Panc1 (cell line): ENCODE results near the gene MCOLN1. TPM values are rescaled to one million over a fixed set of nuclear protein-coding genes. Genes with fewer than 3 reads are reported as not detected.

Experiments used
- ATAC-seq: fragments of 200-7000 bp; cut with Tn5 transposase; 2 replicates; pipeline ENCODE4 v1.9.1; 2020; ENCODE audit warnings: mild to moderate bottlenecking, moderate library complexity
- BruUV-seq: library from RNA; stranded (reverse); fragments of 400-500 nt; replicated peaks from 2 replicates; lab custom pipeline; 2021; lab: Mats Ljungman, UMichigan
- CTCF ChIA-PET: fragments of 300-600 bp; sonication (Branson Sonifier 250); formaldehyde crosslinking; loops from one replicate; lab custom pipeline; 2022; ENCODE audit warnings: antibody characterized with exemption; lab: Charles Lee
- POLR2A ChIA-PET: fragments of 300-600 bp; sonication (Branson Sonifier 250); formaldehyde crosslinking; loops from one replicate; lab custom pipeline; 2022; ENCODE audit warnings: antibody characterized with exemption; lab: Charles Lee
- DNase-seq: peaks from one replicate; pipeline ENCODE4 v3.0.0-alpha.2; 2010; ENCODE audit warnings: low read depth, low spot score
- H3K27ac ChIP-seq: 2 replicates; pipeline ENCODE4 v1.5.1; 2011; ENCODE audit warnings: mild to moderate bottlenecking, low read length, inconsistent platforms
- H3K27me3 ChIP-seq: fragments of 200-500 bp; sonication (Bioruptor generic); 2 replicates; pipeline ENCODE4 v1.6.0; 2014; ENCODE audit warnings: low read length, inconsistent platforms; ENCODE audit not compliant: control insufficient read depth, insufficient read depth
- H3K36me3 ChIP-seq: fragments of 200-500 bp; sonication (Bioruptor generic); 2 replicates; pipeline ENCODE4 v1.5.1; 2014; ENCODE audit warnings: inconsistent platforms, mild to moderate bottlenecking, low read length, moderate library complexity; ENCODE audit not compliant: control insufficient read depth, insufficient read depth
- H3K4me1 ChIP-seq: 2 replicates; pipeline ENCODE4 v1.5.1; 2011; ENCODE audit warnings: inconsistent platforms, mild to moderate bottlenecking, low read length, moderate library complexity; ENCODE audit not compliant: control insufficient read depth, insufficient read depth
- H3K4me3 ChIP-seq, 2 experiments: 2 replicates each; pipeline ENCODE4 v1.5.1; 2011 to 2012; ENCODE audit warnings: low read depth in 2 of 2, low read length in 2 of 2, mild to moderate bottlenecking in 2 of 2, inconsistent platforms in 1 of 2, moderate library complexity in 1 of 2
- H3K9me3 ChIP-seq: fragments of 200-500 bp; sonication (Bioruptor generic); 2 replicates; pipeline ENCODE4 v1.5.1; 2014; ENCODE audit warnings: low read depth, mild to moderate bottlenecking, inconsistent platforms, low read length, moderate library complexity; ENCODE audit not compliant: control insufficient read depth, insufficient read depth
- POLR2AphosphoS5 ChIP-seq: IDR thresholded peaks from 2 replicates; pipeline ENCODE4 v1.6.1; 2012; ENCODE audit warnings: mild to moderate bottlenecking, low read depth, low read length, moderate library complexity
- SIN3A ChIP-seq: IDR thresholded peaks from 2 replicates; pipeline ENCODE4 v1.6.1; 2012; ENCODE audit warnings: low read depth, mild to moderate bottlenecking, low read length, moderate library complexity, borderline replicate concordance; ENCODE audit not compliant: insufficient read depth
- TCF7L2 ChIP-seq: IDR thresholded peaks from 2 replicates; pipeline ENCODE4 v1.6.1; 2011; ENCODE audit warnings: mild to moderate bottlenecking, low read depth, low read length, inconsistent platforms
- in situ Hi-C: cut with HindIII; loops from 2 replicates; pipeline ENCODE4 v1.10.0; 2016; ENCODE audit warnings: low sequenced_read_pairs, low pct_unique_long_range_greater_than_20kb
- intact Hi-C: fragments of 100-400 bp; cut with micrococcal nuclease; formaldehyde crosslinking; loops from one replicate; pipeline ENCODE4 v1.10.0; 2022; ENCODE audit not compliant: unreplicated experiment
- total RNA-seq: library from RNA; stranded (reverse); gene quantifications from one replicate; pipeline ENCODE4 v1.2.1, GENCODE V29; 2021; ENCODE audit not compliant: unreplicated experiment
- TF ChIP-seq, protein P1 (sequence below), 2 experiments: IDR thresholded peaks; 2 replicates each; pipeline ENCODE4 v1.6.1; 2011 to 2012; ENCODE audit warnings: low read depth in 2 of 2, control low read depth in 1 of 2, low read length in 1 of 2, mild to moderate bottlenecking in 1 of 2, moderate library complexity in 1 of 2; ENCODE audit not compliant: insufficient read depth in 1 of 2
- TF ChIP-seq, protein P2 (sequence below): fragments of 450-650 bp; IDR thresholded peaks from 2 replicates; pipeline ENCODE4 v1.5.1; 2017; ENCODE audit warnings: mild to moderate bottlenecking

MCOLN1 gene
- total RNA-seq, 1 experiment from 2014 or later: 28.0 TPM

DNA sequence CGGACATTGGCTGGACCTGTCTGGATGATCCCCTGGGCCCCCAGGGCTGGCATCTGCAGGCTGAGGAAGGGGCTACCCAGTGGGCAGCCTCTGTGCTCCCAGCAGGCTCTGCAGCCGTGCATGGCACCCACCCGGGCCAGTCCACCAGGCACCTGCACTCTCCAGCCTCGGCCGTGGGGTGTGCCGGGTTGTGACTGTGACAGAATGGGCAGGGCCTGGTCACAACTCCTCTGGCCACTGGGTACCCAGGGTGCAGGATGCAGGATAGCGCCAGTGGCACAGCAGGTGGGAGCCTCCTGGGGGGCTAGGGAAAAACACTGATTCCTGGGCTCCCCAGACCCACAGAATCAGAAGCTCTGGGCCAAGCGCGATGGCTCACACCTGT lies 43.6 kb upstream of the MCOLN1 start:
- Histone ChIP-seq H3K9me3 (no peaks in the 10 kb centered on the region), H3K27ac (no peak overlapping the region), H3K4me3 (no peak overlapping the region), H3K36me3 (no peaks in the 10 kb centered on the region), H3K27me3 (no peaks in the 10 kb centered on the region), H3K4me1 (no peaks in the 10 kb centered on the region)
- in situ Hi-C loops: no loop called here
- CTCF ChIA-PET: interaction anchor here (0.6 kb wide), 1 partner anchor 380 kb away, joined by 7 read pairs; no protein-coding TSS in a partner anchor
- no peak for ATAC-seq
- POLR2A ChIA-PET: no interaction called here
- intact Hi-C loops: no loop called here
- no peak for DNase-seq
- no TSS peak for BruUV-seq
- TF ChIP-seq, protein P1, sequence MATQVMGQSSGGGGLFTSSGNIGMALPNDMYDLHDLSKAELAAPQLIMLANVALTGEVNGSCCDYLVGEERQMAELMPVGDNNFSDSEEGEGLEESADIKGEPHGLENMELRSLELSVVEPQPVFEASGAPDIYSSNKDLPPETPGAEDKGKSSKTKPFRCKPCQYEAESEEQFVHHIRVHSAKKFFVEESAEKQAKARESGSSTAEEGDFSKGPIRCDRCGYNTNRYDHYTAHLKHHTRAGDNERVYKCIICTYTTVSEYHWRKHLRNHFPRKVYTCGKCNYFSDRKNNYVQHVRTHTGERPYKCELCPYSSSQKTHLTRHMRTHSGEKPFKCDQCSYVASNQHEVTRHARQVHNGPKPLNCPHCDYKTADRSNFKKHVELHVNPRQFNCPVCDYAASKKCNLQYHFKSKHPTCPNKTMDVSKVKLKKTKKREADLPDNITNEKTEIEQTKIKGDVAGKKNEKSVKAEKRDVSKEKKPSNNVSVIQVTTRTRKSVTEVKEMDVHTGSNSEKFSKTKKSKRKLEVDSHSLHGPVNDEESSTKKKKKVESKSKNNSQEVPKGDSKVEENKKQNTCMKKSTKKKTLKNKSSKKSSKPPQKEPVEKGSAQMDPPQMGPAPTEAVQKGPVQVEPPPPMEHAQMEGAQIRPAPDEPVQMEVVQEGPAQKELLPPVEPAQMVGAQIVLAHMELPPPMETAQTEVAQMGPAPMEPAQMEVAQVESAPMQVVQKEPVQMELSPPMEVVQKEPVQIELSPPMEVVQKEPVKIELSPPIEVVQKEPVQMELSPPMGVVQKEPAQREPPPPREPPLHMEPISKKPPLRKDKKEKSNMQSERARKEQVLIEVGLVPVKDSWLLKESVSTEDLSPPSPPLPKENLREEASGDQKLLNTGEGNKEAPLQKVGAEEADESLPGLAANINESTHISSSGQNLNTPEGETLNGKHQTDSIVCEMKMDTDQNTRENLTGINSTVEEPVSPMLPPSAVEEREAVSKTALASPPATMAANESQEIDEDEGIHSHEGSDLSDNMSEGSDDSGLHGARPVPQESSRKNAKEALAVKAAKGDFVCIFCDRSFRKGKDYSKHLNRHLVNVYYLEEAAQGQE (IDR thresholded peaks at IDR 0.05; ENCODE audit: insufficient read depth in 1 of 2, low read depth in 2 of 2, low read length in 1 of 2): no peak
- TF ChIP-seq POLR2AphosphoS5: no peak
- TF ChIP-seq SIN3A: no peak

DNA sequence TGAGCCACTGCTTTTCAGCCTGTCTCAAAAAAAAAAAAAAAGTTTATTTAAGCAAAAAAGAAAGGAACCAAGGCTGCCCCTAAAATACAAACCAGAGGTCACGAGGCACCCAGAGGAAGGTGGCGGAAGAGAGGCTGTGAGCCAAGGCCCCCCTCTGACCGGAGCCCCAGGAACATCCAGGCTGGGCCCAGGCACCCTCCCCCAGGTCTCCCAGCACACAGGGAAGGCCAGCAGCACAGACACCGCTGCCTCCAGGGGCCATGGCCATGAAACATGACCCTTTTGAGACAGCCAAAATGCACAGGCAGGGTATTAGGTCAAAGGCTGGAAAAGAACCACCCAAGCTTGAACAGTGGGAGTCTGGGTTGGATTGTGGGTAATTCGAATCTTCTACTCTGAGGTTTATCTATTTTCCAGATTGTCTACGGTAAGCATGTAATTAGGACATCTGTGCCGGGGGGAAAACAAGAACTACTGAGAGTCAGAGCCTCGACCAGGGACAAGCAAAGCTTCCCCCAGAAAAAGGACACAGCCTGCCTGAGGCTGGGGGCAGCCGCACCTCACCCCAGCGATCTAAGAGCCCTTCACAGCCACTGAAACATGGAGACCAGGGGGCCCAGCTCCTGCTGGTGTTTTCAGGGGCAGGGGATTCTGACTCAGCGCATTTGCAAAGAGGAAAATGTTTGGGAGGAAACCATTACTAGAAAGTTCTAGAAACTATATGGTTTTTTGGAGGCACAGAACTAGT lies 42.0 kb upstream of the MCOLN1 start:
- Histone ChIP-seq H3K4me3 (no peak overlapping the region), H3K36me3 (no peaks in the 10 kb centered on the region), H3K4me1 (no peaks in the 10 kb centered on the region), H3K9me3 (no peaks in the 10 kb centered on the region), H3K27ac (no peak overlapping the region), H3K27me3 (no peaks in the 10 kb centered on the region)
- ChIA-PET CTCF (no interaction called here), POLR2A (no interaction called here)
- in situ Hi-C loops: no loop called here
- no TSS peak for BruUV-seq
- no peak for DNase-seq
- TF ChIP-seq SIN3A: no peak
- TF ChIP-seq, protein P1 (IDR thresholded peaks at IDR 0.05; ENCODE audit: insufficient read depth in 1 of 2, low read depth in 2 of 2, low read length in 1 of 2): no peak
- ATAC-seq: no peak
- intact Hi-C loops: no loop called here

DNA sequence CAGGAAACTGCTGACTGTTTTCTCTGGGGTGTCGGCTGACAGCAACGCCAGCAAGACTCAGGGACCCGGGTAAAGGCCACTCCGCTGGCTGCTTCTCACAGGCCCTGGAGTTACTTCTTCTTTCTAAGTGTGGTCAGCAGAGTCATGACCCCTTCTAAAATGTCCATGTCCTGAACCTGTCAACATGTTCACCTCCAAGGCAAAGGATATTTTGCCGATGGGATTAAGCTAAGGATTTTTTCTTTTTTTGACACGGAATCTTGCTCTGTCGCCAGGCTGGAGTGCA lies 41.5 kb upstream of the MCOLN1 start:
- intact Hi-C loops (no loop called here), in situ Hi-C loops (no loop called here)
- no peaks in the 10 kb centered on the region for H3K9me3 ChIP-seq
- H3K36me3 ChIP-seq: no peaks in the 10 kb centered on the region
- TF ChIP-seq SIN3A (no peak), POLR2AphosphoS5 (no peak), TCF7L2 (no peak)
- TF ChIP-seq, protein P1 (IDR thresholded peaks at IDR 0.05; ENCODE audit: insufficient read depth in 1 of 2, low read depth in 2 of 2, low read length in 1 of 2): no peak
- TF ChIP-seq, protein P2, sequence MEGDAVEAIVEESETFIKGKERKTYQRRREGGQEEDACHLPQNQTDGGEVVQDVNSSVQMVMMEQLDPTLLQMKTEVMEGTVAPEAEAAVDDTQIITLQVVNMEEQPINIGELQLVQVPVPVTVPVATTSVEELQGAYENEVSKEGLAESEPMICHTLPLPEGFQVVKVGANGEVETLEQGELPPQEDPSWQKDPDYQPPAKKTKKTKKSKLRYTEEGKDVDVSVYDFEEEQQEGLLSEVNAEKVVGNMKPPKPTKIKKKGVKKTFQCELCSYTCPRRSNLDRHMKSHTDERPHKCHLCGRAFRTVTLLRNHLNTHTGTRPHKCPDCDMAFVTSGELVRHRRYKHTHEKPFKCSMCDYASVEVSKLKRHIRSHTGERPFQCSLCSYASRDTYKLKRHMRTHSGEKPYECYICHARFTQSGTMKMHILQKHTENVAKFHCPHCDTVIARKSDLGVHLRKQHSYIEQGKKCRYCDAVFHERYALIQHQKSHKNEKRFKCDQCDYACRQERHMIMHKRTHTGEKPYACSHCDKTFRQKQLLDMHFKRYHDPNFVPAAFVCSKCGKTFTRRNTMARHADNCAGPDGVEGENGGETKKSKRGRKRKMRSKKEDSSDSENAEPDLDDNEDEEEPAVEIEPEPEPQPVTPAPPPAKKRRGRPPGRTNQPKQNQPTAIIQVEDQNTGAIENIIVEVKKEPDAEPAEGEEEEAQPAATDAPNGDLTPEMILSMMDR: no peak
- ChIA-PET POLR2A (no interaction called here), CTCF (no interaction called here)
- no peaks in the 10 kb centered on the region for H3K27me3 ChIP-seq
- no peak overlapping the region for H3K27ac ChIP-seq
- ATAC-seq (no peak), DNase-seq (no peak)
- H3K4me3 ChIP-seq: no peak overlapping the region
- BruUV-seq: no TSS peak
- no peaks in the 10 kb centered on the region for H3K4me1 ChIP-seq
